ENCODE measurements around the gene TTLL5. TPM values are rescaled to one million over a fixed set of nuclear protein-coding genes. Genes with fewer than 3 reads are reported as not detected.

TTLL5 gene
- total RNA-seq, 1 donor from 2014 or later: 17.8 TPM

Other genes with a start within 250 kb of the TTLL5 start
- gene JDP2, start 233.2 kb upstream of the TTLL5 start, total RNA-seq: 27.2 TPM
- gene BATF, start 138.8 kb upstream of the TTLL5 start, total RNA-seq: 0.84 TPM
- gene FLVCR2, start 82.6 kb upstream of the TTLL5 start, total RNA-seq: 3.4 TPM
- gene ERG28, start 370 bp upstream of the TTLL5 start, total RNA-seq: 6.5 TPM